IMR-90 (cell line): ENCODE measurements around the gene SBF2. TPM values are rescaled to one million over a fixed set of nuclear protein-coding genes. Genes with fewer than 3 reads are reported as not detected.

Experiments used
- ATAC-seq: fragments of 200-7000 bp; cut with Tn5 transposase; 2 replicates; pipeline ENCODE4 v1.9.1; 2020; ENCODE audit warnings: low read depth, mild to moderate bottlenecking, moderate library complexity
- BruUV-seq: library from RNA; stranded (reverse); fragments of 400-500 nt; replicated peaks from 2 replicates; lab custom pipeline; 2021; lab: Mats Ljungman, UMichigan
- CTCF ChIA-PET: fragments of 300-600 bp; formaldehyde crosslinking; extraction: SDS; loops from one replicate; lab custom pipeline; 2021; ENCODE audit warnings: antibody characterized with exemption; lab: Yijun Ruan, JAX
- POLR2A ChIA-PET: fragments of 300-600 bp; sonication (Branson Sonifier 250); formaldehyde crosslinking; loops from one replicate; lab custom pipeline; 2022; ENCODE audit warnings: antibody characterized with exemption; ENCODE audit not compliant: unreplicated experiment; lab: Charles Lee
- DNase-seq: peaks from one replicate; pipeline ENCODE4 v3.0.0; 2013
- H2AFZ ChIP-seq: replicated peaks from 2 replicates; pipeline ENCODE3; 2013; ENCODE audit warnings: low read length, mild to moderate bottlenecking; ENCODE audit not compliant: poor library complexity
- H2AK5ac ChIP-seq: 2 replicates; pipeline ENCODE4 v1.6.1; 2013; ENCODE audit warnings: low read depth, low read length, inconsistent platforms
- H2AK9ac ChIP-seq: replicated peaks from 2 replicates; pipeline ENCODE3; 2013; ENCODE audit warnings: mild to moderate bottlenecking, low read depth, low read length, moderate library complexity; ENCODE audit not compliant: poor library complexity
- H2BK120ac ChIP-seq: 2 replicates; pipeline ENCODE4 v1.6.1; 2013; ENCODE audit warnings: low read depth, low read length, inconsistent platforms
- H2BK15ac ChIP-seq: 3 replicates; pipeline ENCODE4 v1.6.1; 2013; ENCODE audit warnings: low read depth, low read length, inconsistent platforms
- H2BK20ac ChIP-seq: 2 replicates; pipeline ENCODE4 v1.6.1; 2013; ENCODE audit warnings: low read depth, mild to moderate bottlenecking, inconsistent platforms, low read length, moderate library complexity
- H2BK5ac ChIP-seq: 2 replicates; pipeline ENCODE4 v1.6.1; 2013; ENCODE audit warnings: mild to moderate bottlenecking, low read depth, low read length, inconsistent platforms; ENCODE audit not compliant: poor library complexity, severe bottlenecking
- H3K14ac ChIP-seq: replicated peaks from 2 replicates; pipeline ENCODE4 v1.6.1; 2013; ENCODE audit warnings: low read depth, low read length, inconsistent platforms
- H3K18ac ChIP-seq: 2 replicates; pipeline ENCODE4 v1.6.1; 2013; ENCODE audit warnings: low read depth, low read length, control low read depth
- H3K23ac ChIP-seq: 2 replicates; pipeline ENCODE4 v1.6.1; 2013; ENCODE audit warnings: low read depth, low read length, inconsistent platforms
- H3K27ac ChIP-seq: 2 replicates; pipeline ENCODE4 v1.5.1; 2013; ENCODE audit warnings: mild to moderate bottlenecking, control low read depth, low read length; ENCODE audit not compliant: insufficient read depth
- H3K27me3 ChIP-seq: 2 replicates; pipeline ENCODE4 v1.6.1; 2013; ENCODE audit warnings: low read length; ENCODE audit not compliant: control insufficient read depth, insufficient read depth
- H3K36me3 ChIP-seq: 2 replicates; pipeline ENCODE4 v1.6.1; 2013; ENCODE audit warnings: low read length, mixed read lengths; ENCODE audit not compliant: control insufficient read depth, insufficient read depth
- H3K4ac ChIP-seq: 2 replicates; pipeline ENCODE4 v1.6.1; 2013; ENCODE audit warnings: low read depth, low read length, inconsistent platforms
- H3K4me1 ChIP-seq: 2 replicates; pipeline ENCODE4 v1.6.1; 2013; ENCODE audit warnings: low read length, mixed read lengths; ENCODE audit not compliant: control insufficient read depth, insufficient read depth
- H3K4me2 ChIP-seq: 2 replicates; pipeline ENCODE4 v1.6.1; 2013; ENCODE audit warnings: low read depth, mild to moderate bottlenecking, control low read depth, low read length, moderate library complexity
- H3K4me3 ChIP-seq: 2 replicates; pipeline ENCODE4 v1.5.1; 2013; ENCODE audit warnings: low read depth, mild to moderate bottlenecking, control low read depth, low read length, moderate library complexity; ENCODE audit not compliant: insufficient read depth
- H3K56ac ChIP-seq: 2 replicates; pipeline ENCODE4 v1.6.1; 2013; ENCODE audit warnings: low read length, inconsistent platforms; ENCODE audit not compliant: insufficient read depth; ENCODE audit errors: extremely low read depth
- H3K79me1 ChIP-seq, 2 experiments: 2 replicates each; pipeline ENCODE4 v1.6.1; 2013; ENCODE audit warnings: low read length in 2 of 2, inconsistent platforms in 1 of 2, low read depth in 1 of 2
- H3K9ac ChIP-seq: 2 replicates; pipeline ENCODE4 v1.6.1; 2013; ENCODE audit warnings: low read depth, low read length, control low read depth
- H3K9me1 ChIP-seq: 2 replicates; pipeline ENCODE4 v1.6.1; 2013; ENCODE audit warnings: low read length, inconsistent platforms; ENCODE audit not compliant: insufficient read depth
- H3K9me3 ChIP-seq: 2 replicates; pipeline ENCODE4 v1.6.1; 2013; ENCODE audit warnings: low read length; ENCODE audit not compliant: control insufficient read depth, insufficient read depth
- H4K20me1 ChIP-seq: 2 replicates; pipeline ENCODE4 v1.6.1; 2013; ENCODE audit warnings: low read length, inconsistent platforms; ENCODE audit not compliant: insufficient read depth
- H4K5ac ChIP-seq: 2 replicates; pipeline ENCODE4 v1.6.1; 2013; ENCODE audit warnings: mild to moderate bottlenecking, low read depth, low read length, control low read depth
- H4K8ac ChIP-seq, 2 experiments: 2 replicates each; pipeline ENCODE4 v1.6.1; 2013; ENCODE audit warnings: low read depth in 2 of 2, low read length in 2 of 2, control low read depth in 1 of 2, inconsistent platforms in 1 of 2
- H4K91ac ChIP-seq: 2 replicates; pipeline ENCODE4 v1.6.1; 2013; ENCODE audit warnings: low read depth, low read length, inconsistent platforms; ENCODE audit not compliant: insufficient read depth
- BHLHE40 ChIP-seq: fragments of 150-350 bp; IDR thresholded peaks from 2 replicates; pipeline ENCODE4 v1.6.1; 2016; ENCODE audit warnings: mild to moderate bottlenecking, low read depth, low read length
- MXI1 ChIP-seq: IDR thresholded peaks from 2 replicates; pipeline ENCODE4 v1.6.1; 2012; ENCODE audit warnings: low read depth, mild to moderate bottlenecking, low read length, moderate library complexity, borderline replicate concordance
- SMC3 ChIP-seq: fragments of 150-350 bp; IDR thresholded peaks from 2 replicates; pipeline ENCODE4 v1.6.1; 2016; ENCODE audit warnings: low read depth, mild to moderate bottlenecking, antibody characterized with exemption, low read length, moderate library complexity
- WGBS, 2 experiments: methylation state at CpG; one replicate each; pipeline versions ENCODE4 v1.1.5 to v1.1.7; 2013; ENCODE audit warnings: missing lambda C conversion rate in 2 of 2; ENCODE audit not compliant: insufficient read length in 1 of 2; ENCODE audit errors: extremely low coverage in 2 of 2; 5-methylcytosine and 5-hydroxymethylcytosine counted together
- dilution Hi-C: fragments of 300-500 bp; cut with HindIII; formaldehyde crosslinking; loops from one replicate; pipeline ENCODE4 v1.14.3; 2018; ENCODE audit warnings: low sequenced_read_pairs; ENCODE audit not compliant: unreplicated experiment
- in situ Hi-C: fragments of 300-500 bp; cut with MboI; formaldehyde crosslinking; loops from 3 replicates; pipeline ENCODE4 v1.14.3; 2019; ENCODE audit warnings: low sequenced_read_pairs, inconsistent platforms, mixed read lengths
- intact Hi-C: fragments of 100-400 bp; cut with micrococcal nuclease; formaldehyde crosslinking; loops from 2 replicates; pipeline ENCODE4 v1.10.0; 2022
- polyA plus RNA-seq, 3 experiments: library from polyadenylated mRNA; depleted of rRNA; stranded (reverse); fragments of >200 nt; gene quantifications; 2 replicates each; pipeline ENCODE4 v1.2.3, GENCODE V29; 2012; ENCODE audit warnings: low replicate concordance in 1 of 3
- total RNA-seq: library from RNA; depleted of rRNA; stranded (reverse); fragments of >200 nt; gene quantifications from 2 replicates; pipeline ENCODE4 v1.2.3, GENCODE V29; 2012

SBF2 gene
- total and polyA plus RNA-seq, 2 of the 4 experiments (the other 2 are of a cell fraction): 23.8 to 51.8 TPM

DNA sequence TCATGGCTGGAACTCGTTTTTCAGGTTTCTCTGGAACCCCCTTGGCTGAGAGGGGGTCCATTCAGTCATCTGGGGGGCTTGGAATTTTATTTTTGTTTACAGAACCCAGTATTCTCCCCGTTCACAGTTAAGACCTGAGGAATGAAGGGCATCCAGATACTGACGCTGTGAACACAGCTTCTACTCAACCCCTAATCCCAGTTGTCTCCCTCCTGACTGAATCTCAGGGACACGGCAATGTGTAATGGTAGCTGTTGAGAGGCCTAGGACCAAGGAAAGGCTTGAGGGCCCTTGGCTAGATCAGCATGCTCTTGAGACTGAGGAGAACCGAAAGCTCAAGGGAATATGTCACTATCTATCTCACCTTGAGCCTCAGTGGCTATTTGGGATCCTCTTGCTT is 516.5 kb downstream of the SBF2 start:
- Histone ChIP-seq H3K9me1 (peaks cover 17% of the 10 kb centered on the region), H2BK120ac (peak overlapping the region; percentile 94), H3K79me1 (peaks cover 9 to 54% of the 10 kb centered on the region in 2 experiments), H2AK5ac (peak overlapping the region; percentile 87), H3K18ac (peak overlapping the region; percentile 98), H3K4ac (peak overlapping the region; percentile 95), H3K9ac (no peak overlapping the region), H2BK15ac (peak overlapping the region; percentile 91; the same call in 2 of the 3 replicates), H2BK5ac (peak overlapping the region; percentile 45), H4K91ac (peak overlapping the region; percentile 89), H3K27ac (peak overlapping the region; percentile 59; the same call in 1 of the 2 replicates), H3K23ac (peak overlapping the region; percentile 91; the same call in 1 of the 2 replicates), H2AK9ac (peak overlapping the region; percentile 62), H3K4me1 (peaks cover 21% of the 10 kb centered on the region), H4K20me1 (no peaks in the 10 kb centered on the region), H3K27me3 (no peaks in the 10 kb centered on the region), H3K14ac (peak overlapping the region; percentile 96), H4K8ac (peak overlapping the region; percentile 52 to 80), H2BK20ac (peak overlapping the region; percentile 94), H3K36me3 (peaks cover 27% of the 10 kb centered on the region), H3K4me3 (no peak overlapping the region), H4K5ac (peak overlapping the region; percentile 89), H3K56ac (no peak overlapping the region), H3K9me3 (no peaks in the 10 kb centered on the region), H2AFZ (no peak overlapping the region), H3K4me2 (no peak overlapping the region)
- DNase-seq (no peak), ATAC-seq (no peak)
- dilution Hi-C loops: no loop called here
- in situ Hi-C loops: no loop called here
- ChIA-PET POLR2A (no interaction called here), CTCF (no interaction called here)
- intact Hi-C loops: no loop called here
- WGBS, 2 experiments: no CpG with 5 or more reads among the region's 5 CpGs
- TF ChIP-seq MXI1 (no peak), SMC3 (no peak), BHLHE40 (no peak)
- BruUV-seq: no TSS peak
